Tibial artery (tissue), 4 donors: Measurements from ENCODE around the gene GATAD2B.
"Not testable (repeated sequence)": the region's sequence is repeated elsewhere in the genome, so short reads cannot be mapped to it uniquely, and the experiment has no call there.

Experiments used
- DNase-seq, 2 donors: peaks; one replicate each; pipeline ENCODE4 v3.0.0-alpha.2; 2019
- H3K27ac ChIP-seq, 2 donors: fragments of 200-600 bp; sonication (generic) in 1 of 2; 1 replicate in 1 of 2; 2 replicates in 1 of 2; pipeline ENCODE4 v1.5.1; 2018 to 2019; ENCODE audit warnings: mild to moderate bottlenecking in 1 of 2
- H3K27me3 ChIP-seq, 2 donors: fragments of 200-600 bp; sonication (generic) in 1 of 2; one replicate each; pipeline versions ENCODE4 v1.5.1 to v1.6.0; 2016 to 2019
- H3K36me3 ChIP-seq, 3 donors: fragments of 200-600 bp; sonication (generic) in 2 of 3; one replicate each; pipeline ENCODE4 v1.5.1; 2016 to 2019; ENCODE audit warnings: mild to moderate bottlenecking in 2 of 3
- H3K4me1 ChIP-seq, 4 donors: fragments of 200-600 bp; sonication (generic) in 2 of 4; 1 replicate in 3 of 4; 2 replicates in 1 of 4; pipeline ENCODE4 v1.5.1; 2016 to 2019
- H3K4me3 ChIP-seq, 2 donors: fragments of 200-600 bp; sonication (generic) in 1 of 2; 1 replicate in 1 of 2; 2 replicates in 1 of 2; pipeline ENCODE4 v1.5.1; 2018 to 2019; ENCODE audit warnings: mild to moderate bottlenecking in 2 of 2
- H3K9me3 ChIP-seq, 3 donors: fragments of 200-600 bp; sonication (generic) in 1 of 3; one replicate each; pipeline ENCODE4 v1.5.1; 2016 to 2019
- CTCF ChIP-seq, 2 experiments: fragments of 200-600 bp in 1 of 2; fragments of 450-650 bp in 1 of 2; IDR thresholded peaks; one replicate each; pipeline ENCODE4 v1.5.1; 2017 to 2019; ENCODE audit warnings: antibody characterized with exemption in 2 of 2, mild to moderate bottlenecking in 1 of 2, moderate library complexity in 1 of 2
- intact Hi-C: fragments of 100-400 bp; cut with DNase I; formaldehyde crosslinking; loops from one replicate; pipeline ENCODE4 v1.15.0; 2023; ENCODE audit warnings: low total_unique reads

Gene GATAD2B

GRCh38 chr1:153790313-153790965 is 132.3 kb downstream of the GATAD2B start:
- Histone ChIP-seq H3K27me3 (no peaks in the 10 kb centered on the region), H3K36me3 (no peaks in the 10 kb centered on the region), H3K9me3 (no peaks in the 10 kb centered on the region), H3K4me3 (peak overlapping the region; percentile 45 to 48), H3K4me1 (peaks cover 0 to 24% (median 19%) of the 10 kb centered on the region in 4 donors), H3K27ac (peak overlapping the region; percentile 91 to 93)
- TF ChIP-seq CTCF (IDR thresholded peaks at IDR 0.05): no peak
- intact Hi-C loops: no loop called here
- peak; percentile 91 to 97 for DNase-seq

- Histone ChIP-seq H3K27ac (peak overlapping the region; percentile 91 to 93), H3K9me3 (no peaks in the 10 kb centered on the region), H3K4me1 (peaks cover 0 to 24% (median 19%) of the 10 kb centered on the region in 4 donors), H3K4me3 (peak overlapping the region; percentile 45 to 48), H3K36me3 (no peaks in the 10 kb centered on the region), H3K27me3 (no peaks in the 10 kb centered on the region)
- no peak for TF ChIP-seq CTCF (IDR thresholded peaks at IDR 0.05)
- intact Hi-C loops: no loop called here
- DNase-seq: peak in 1 of 2 donors; percentile 71
These were observed 133.2 kb downstream of the GATAD2B start for GRCh38 chr1:153789478-153790034.

DNA sequence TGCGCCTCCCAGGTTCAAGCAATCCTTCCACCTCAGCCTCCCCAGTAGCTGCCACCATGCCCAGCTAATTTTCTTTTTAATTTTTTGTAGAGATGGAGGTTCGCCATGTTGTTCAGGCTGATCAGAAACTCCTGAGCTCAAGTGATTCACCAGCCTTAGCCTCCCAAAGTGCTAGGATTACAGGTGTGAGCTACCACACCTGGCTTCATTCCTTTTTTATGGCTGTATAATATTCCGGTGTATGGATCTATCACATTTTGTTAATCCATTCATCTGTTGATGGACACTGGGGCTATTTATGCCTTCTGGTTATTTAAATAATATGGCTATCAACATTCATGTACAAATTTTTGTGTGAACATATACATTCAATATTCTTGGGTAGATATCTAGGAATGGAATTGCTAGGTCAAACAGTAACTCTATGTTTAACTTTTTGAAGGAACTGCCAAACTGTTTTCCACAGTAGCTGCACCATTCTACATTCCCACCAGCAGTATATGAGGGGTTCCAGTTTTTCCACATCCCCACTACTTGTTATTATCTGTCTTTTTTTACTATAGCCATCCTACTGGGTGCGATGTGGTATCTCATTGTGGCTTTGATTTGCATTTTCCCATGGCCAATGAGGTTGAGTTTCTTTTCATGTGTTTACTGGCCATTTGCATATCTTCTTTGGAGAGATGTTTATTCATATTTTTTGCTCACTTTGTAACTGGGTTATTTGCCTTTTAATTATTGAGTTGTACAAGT is 136.6 kb downstream of the GATAD2B start:
- intact Hi-C loops: no loop called here
- H3K4me1 ChIP-seq: peaks cover 0 to 30% (median 24%) of the 10 kb centered on the region in 4 donors
- no peak for DNase-seq
- H3K9me3 ChIP-seq: no peaks in the 10 kb centered on the region
- H3K27me3 ChIP-seq: no peaks in the 10 kb centered on the region
- H3K4me3 ChIP-seq: no peak overlapping the region
- TF ChIP-seq CTCF (IDR thresholded peaks at IDR 0.05): no peak
- no peaks in the 10 kb centered on the region for H3K36me3 ChIP-seq
- no peak overlapping the region for H3K27ac ChIP-seq

GRCh38 chr1:153783233-153784190 is 139.3 kb downstream of the GATAD2B start:
- Histone ChIP-seq H3K9me3 (no peaks in the 10 kb centered on the region), H3K27ac (peak overlapping the region; percentile 90 to 97), H3K36me3 (peaks cover 0 to 14% (median 0%) of the 10 kb centered on the region in 3 donors), H3K4me1 (peaks cover 0 to 38% (median 10%) of the 10 kb centered on the region in 4 donors), H3K4me3 (peak overlapping the region; percentile 59 to 74), H3K27me3 (no peaks in the 10 kb centered on the region)
- intact Hi-C loops: no loop called here
- peak; percentile 86 to 95 for DNase-seq
- TF ChIP-seq CTCF (IDR thresholded peaks at IDR 0.05): peak; percentile 27 to 28

- DNase-seq, intact Hi-C loops, H3K27me3 ChIP-seq, H3K9me3 ChIP-seq: not testable (repeated sequence)
- peaks cover 0 to 46% (median 17%) of the 10 kb centered on the region in 4 donors for H3K4me1 ChIP-seq
- H3K36me3 ChIP-seq: peaks cover 0 to 21% (median 0%) of the 10 kb centered on the region in 3 donors
- H3K4me3 ChIP-seq: peak overlapping the region; percentile 59 to 74
- H3K27ac ChIP-seq: peak overlapping the region; percentile 90 to 97
These were observed 140.1 kb downstream of the GATAD2B start for GRCh38 chr1:153782648-153783047.
